ENCODE results near the gene NXPH4.

Gene NXPH4

DNA sequence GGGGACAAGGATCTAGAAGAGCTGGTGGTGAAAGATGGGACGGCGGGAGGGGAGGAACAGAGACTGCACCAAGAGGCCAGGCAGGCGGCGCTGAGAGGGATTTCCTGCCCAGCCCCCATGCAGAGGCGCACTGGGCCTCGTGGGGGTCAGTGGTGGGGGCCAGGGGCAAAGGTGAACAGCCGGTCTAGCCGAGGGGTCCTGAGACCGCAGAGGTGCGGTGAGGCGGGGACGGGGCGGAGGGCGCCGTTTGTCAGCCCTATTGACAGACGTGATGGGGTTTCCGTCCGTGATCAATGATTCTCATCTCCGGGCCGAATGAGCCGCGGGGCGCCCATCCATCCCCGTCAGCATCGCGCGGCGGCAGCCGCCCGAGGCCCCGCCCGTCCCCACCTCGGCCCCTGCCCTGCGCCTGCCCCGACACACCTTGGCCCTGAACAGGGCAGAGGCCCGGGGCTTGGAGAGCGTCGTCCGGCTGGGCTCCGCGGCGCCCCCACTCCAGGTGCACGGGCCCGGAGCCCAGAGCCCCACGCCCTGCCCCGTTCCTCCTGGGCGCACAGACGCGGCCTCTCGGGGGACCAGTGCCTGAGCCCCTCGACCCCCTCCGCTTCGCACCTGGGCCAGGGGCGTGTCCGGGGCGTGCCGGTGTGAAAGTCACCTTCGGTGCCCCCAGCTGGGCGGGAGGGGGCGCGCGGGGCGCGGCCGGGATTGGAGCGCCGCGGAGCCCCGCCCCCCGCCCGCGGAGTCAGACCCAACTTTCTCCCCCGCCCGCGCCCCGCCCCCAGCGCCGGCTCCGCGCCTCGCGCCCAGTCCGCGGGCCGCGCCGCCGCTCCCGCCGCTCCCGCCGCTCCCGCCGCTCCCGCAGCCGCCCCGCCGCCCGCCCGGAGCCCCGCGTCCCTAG, at the start of gene NXPH4:
Gene NXPH4, plus strand, starts transcription at position 781 of the 898 bp plus-strand sequence. CDS start 176 bp downstream, outside the sequence.
- peak; percentile 43 for DNase-seq

DNA sequence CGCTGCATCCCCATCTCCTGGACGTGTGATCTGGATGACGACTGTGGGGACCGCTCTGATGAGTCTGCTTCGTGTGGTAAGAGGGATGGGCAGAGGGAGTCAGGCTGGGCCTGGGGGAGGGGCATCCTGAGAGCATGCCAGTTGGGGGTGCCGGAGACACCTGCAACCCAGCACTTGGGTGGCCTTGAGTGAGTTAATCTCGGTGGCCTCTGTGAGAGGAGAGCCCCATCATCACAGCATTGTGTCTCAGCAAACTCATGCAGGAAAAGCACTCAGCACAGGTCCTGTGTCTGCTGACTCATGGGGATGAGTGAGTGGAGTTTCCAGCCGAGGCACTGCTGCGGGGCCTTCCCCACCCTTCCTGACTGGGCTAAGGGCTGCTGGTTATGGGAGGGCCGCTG, 49.6 kb upstream of the NXPH4 start:
- DNase-seq: no peak

DNA sequence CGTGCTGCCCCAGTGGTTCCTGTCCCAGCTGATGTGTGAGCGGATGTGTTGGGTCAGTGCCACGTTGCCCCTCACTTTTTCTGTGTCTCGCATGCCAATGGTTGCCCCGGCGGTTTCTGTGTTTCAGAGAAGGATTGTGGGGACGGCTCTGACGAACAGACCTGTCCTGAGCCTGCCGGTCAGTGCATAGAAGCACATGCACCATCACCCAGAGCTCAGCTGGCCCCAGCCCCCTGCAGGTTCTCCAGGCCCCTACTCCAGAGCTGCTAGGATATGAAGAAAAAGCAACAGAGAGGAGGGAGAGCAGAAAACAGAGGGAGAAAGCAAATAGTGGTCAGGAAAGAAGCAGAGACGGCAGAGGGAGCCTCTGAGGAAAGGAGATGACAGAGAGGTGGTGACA, 48.5 kb upstream of the NXPH4 start:
- DNase-seq: no peak

DNA sequence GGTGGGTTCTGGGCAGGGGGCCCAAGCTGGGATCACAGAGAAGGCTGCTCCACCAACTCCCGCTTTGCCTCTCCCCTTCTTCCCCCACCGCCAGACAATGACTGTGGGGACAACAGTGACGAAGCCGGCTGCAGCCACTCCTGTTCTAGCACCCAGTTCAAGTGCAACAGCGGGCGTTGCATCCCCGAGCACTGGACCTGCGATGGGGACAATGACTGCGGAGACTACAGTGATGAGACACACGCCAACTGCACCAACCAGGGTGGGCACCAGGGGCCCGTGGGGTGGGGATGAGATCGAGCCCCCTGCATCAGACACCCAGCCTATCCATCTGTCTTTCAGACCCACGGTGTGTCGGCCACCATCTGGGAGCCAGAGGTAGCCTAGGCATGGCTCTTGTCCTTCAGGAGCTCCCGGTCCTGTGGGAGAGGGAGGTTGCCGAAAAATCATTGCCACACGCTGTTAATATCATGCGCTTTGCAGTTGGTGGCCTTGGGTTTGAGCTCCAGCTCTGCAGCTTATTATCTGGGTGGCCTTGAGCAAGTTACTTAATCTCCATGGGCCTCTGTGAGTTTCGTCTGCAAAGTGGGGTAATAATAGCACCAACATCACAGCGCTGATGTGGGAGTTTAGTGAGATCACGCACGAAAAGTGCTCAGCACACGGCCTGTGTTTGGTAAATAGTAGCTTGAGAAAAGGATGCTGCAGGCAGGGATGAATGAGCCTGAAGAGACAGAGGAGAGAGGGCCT, 47.4 kb upstream of the NXPH4 start:
- DNase-seq: no peak

DNA sequence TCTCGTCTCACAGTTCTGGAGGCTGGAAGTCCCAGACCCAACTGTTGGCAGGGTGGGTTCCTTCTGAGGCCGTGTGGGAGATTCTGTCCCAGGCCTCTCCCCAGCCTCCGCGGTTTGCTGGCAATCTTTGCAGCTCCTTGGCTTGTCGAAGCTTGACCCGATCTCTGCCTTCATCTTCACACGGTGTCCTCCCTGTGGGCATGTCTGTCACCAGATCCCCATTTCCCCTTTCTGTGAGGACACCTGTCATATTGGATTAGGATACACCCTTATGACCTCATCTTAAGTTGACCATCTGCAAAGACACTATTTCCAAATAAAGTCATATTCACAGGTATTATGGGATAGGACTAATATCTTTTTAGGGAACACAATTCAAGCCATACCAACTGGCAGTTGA, 46.6 kb upstream of the NXPH4 start:
- no peak for DNase-seq

DNA sequence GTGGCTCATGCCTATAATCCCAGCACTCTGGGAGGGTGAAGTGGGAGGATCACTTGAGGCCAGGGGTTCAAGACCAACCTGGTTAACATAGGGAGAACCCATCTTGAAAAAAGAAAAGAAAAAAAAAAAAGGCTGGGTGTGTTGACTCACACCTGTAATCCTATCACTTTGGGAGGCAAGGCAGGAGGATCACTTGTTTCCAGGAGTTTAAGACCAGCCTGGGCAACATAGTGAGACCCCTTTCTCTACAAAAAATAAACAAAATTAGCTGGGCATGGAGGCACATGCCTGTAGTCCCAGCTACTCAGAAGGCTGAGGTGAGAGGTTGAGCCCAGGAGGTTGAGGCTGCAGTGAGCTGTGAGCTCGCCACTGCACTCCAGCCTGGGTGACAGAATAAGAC, 46.2 kb upstream of the NXPH4 start:
- DNase-seq: no peak

DNA sequence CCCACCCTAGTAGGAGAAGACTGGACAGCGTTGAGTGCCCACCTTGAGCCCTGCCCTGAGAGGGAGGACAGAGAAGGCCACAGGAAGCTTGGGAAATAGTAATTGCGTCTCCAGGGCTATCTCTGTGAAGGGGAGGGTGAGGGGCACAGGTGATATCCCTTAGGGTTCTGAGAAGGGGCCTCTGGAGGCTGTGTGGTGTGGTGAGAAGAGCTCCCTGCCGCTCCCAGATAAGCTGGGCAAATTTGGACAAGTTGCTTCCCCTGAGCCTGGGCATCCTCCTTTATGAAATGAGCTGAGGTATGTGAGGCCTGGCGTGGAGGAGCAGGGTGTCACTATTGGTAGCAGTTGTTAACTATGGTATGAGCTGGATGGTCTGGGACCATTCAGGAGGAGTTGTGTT, 45.7 kb upstream of the NXPH4 start:
- no peak for DNase-seq

DNA sequence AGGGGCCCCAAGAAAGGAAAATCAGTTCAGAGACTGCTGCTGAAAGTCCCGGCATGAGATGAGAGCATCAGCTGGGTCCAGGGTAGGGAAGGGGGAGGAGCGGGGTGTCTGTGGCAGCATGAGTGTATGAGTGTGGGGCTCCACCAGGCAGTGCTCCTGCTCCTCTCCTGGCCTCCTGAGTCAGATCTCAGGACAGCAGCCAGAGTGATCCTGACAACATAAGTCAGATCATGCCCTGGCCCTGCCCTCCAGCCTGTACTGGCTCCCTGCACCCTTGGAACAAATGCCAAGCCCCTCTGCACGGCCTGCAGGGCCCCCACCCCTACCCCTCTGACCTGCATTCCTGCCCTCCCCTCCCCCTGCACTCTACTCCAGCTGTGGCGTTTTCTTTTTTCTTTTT, 44.9 kb upstream of the NXPH4 start:
- DNase-seq: no peak

DNA sequence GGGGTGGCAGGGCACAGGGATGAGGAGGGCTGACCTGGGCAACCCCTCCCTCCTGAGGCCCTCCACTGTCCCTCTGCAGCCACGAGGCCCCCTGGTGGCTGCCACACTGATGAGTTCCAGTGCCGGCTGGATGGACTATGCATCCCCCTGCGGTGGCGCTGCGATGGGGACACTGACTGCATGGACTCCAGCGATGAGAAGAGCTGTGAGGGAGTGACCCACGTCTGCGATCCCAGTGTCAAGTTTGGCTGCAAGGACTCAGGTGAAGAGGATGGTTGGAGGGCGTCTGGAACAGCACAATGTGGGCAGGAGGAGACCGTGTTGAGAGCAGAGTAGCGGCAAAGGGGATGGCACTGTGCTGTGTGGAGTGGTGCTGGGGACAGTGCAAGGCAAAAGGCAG, 43.5 kb upstream of the NXPH4 start:
- no peak for DNase-seq

DNA sequence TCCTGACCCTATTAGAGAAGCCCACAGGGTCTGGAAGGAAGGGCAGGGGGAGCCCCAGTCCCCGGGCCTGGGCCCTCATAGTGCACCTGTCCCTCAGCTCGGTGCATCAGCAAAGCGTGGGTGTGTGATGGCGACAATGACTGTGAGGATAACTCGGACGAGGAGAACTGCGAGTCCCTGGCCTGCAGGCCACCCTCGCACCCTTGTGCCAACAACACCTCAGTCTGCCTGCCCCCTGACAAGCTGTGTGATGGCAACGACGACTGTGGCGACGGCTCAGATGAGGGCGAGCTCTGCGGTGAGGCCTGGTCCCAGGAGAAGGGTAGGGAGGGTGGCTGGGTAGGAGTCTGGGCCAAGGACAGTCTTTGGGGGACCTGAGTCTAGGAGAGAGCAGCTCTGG, 42.9 kb upstream of the NXPH4 start:
- no peak for DNase-seq

DNA sequence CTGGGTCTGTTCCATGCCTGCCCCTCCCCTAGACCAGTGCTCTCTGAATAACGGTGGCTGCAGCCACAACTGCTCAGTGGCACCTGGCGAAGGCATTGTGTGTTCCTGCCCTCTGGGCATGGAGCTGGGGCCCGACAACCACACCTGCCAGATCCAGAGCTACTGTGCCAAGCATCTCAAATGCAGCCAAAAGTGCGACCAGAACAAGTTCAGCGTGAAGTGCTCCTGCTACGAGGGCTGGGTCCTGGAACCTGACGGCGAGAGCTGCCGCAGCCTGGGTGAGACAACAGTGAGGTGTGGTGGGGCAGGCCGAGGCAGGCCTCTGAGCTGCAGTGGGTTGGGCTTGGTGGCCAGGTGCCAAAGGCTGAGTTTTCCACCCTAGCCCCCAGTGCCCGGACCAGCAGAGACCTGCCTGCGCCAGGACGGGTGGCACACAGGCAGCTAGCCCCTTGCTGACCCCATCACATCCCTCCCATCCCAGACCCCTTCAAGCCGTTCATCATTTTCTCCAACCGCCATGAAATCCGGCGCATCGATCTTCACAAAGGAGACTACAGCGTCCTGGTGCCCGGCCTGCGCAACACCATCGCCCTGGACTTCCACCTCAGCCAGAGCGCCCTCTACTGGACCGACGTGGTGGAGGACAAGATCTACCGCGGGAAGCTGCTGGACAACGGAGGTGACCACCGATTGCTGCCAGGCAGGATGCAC, 41.0 kb upstream of the NXPH4 start:
- peak; percentile 24 for DNase-seq

DNA sequence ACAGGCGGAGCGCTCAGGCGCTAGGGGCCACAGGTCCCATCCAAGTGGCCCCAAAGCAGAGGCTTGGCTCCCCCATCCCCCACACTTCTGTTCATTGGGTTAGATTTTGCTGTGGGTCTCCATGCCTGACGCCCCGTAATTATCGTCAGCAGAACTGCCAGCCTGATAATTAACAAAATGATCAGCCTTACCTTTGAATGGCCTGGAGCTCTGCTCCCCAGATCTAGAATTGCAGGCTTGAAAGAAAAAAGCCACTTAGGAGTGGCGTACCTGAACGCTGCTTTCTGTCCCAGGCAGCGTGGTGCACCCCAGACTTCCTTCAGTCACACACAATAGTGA, 40.5 kb upstream of the NXPH4 start:
- no peak for DNase-seq

DNA sequence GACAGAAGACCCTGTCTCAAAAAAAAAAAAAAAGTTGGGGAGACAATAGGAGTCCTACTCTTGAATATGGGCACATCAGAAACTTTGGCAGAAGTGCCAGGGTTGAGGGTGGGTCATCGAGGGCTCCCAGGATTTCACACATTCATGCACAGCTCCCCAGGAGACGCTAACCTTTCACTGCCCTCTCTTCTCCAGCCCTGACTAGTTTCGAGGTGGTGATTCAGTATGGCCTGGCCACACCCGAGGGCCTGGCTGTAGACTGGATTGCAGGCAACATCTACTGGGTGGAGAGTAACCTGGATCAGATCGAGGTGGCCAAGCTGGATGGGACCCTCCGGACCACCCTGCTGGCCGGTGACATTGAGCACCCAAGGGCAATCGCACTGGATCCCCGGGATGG, 39.7 kb upstream of the NXPH4 start:
- DNase-seq: no peak

DNA sequence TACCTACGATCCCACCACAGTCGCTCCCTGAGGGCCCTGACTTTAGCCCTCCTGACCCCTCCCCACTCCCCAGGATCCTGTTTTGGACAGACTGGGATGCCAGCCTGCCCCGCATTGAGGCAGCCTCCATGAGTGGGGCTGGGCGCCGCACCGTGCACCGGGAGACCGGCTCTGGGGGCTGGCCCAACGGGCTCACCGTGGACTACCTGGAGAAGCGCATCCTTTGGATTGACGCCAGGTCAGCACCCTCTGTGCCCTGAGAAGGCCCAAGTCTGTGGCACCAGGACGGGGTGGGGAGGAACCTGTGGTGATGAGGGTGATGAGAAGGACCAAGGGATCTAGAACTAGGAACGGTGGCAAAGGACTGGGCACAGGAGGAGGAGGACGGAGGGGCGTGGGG, 39.2 kb upstream of the NXPH4 start:
- DNase-seq: no peak

DNA sequence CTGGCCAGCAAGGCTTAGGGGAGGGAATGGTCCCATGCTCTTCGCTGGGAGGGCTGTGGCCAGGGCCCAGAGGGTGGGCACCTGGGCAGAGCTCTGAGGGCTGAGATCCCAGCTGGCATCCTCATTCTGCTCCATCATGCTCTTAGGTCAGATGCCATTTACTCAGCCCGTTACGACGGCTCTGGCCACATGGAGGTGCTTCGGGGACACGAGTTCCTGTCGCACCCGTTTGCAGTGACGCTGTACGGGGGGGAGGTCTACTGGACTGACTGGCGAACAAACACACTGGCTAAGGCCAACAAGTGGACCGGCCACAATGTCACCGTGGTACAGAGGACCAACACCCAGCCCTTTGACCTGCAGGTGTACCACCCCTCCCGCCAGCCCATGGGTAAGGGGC, 38.4 kb upstream of the NXPH4 start:
- no peak for DNase-seq

DNA sequence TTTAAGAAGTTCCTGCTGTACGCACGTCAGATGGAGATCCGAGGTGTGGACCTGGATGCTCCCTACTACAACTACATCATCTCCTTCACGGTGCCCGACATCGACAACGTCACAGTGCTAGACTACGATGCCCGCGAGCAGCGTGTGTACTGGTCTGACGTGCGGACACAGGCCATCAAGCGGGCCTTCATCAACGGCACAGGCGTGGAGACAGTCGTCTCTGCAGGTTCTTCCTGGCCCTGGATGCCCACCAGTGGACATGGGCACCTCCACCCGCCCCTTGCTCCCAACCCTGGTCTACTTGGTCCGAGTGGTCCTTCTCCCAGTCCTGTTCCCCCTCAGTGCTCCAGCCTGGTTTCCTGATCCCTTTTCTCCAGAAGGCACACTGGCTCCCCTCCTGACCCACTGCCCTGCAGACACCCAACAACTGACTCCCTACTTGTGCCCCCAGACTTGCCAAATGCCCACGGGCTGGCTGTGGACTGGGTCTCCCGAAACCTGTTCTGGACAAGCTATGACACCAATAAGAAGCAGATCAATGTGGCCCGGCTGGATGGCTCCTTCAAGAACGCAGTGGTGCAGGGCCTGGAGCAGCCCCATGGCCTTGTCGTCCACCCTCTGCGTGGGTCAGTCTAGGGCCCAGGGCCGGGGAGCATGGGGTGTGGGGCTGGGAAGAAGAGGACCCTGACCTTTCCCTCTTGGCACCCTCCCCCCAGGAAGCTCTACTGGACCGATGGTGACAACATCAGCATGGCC, 37.1 kb upstream of the NXPH4 start:
- DNase-seq: no peak

DNA sequence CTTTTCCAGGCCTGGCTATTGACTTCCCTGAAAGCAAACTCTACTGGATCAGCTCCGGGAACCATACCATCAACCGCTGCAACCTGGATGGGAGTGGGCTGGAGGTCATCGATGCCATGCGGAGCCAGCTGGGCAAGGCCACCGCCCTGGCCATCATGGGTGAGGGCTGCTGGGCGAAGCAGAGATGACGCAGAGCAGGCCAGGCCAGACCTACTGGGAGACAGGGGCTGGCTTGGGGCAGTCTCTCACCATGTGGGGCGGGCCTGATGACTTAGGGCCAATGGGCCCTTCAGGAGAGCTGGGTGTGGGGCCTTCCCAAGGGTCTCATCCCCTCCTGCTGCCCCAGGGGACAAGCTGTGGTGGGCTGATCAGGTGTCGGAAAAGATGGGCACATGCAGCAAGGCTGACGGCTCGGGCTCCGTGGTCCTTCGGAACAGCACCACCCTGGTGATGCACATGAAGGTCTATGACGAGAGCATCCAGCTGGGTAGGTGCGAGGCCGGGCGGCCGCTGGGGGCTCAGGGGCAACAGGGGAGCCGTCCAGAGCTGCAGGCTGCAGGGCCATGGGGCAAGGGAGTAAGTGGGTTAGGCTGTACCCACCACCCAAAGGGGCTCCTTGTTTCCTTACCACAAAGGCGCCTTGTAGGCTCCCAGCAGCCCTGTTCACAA, 36.1 kb upstream of the NXPH4 start:
- no peak for DNase-seq

DNA sequence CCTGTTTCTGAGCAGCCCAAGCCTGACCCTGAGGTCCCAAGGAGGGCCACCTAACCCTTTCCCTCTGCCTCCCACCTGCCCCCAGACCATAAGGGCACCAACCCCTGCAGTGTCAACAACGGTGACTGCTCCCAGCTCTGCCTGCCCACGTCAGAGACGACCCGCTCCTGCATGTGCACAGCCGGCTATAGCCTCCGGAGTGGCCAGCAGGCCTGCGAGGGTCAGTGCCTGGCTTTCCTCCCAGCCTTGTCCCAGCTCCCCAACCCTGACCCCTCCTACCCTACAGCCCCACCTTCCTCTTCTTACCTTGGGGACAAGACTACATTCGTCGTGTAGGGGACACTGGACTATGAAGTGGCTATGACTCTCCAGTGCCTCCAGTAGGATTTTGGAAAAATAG, 35.5 kb upstream of the NXPH4 start:
- DNase-seq: no peak

DNA sequence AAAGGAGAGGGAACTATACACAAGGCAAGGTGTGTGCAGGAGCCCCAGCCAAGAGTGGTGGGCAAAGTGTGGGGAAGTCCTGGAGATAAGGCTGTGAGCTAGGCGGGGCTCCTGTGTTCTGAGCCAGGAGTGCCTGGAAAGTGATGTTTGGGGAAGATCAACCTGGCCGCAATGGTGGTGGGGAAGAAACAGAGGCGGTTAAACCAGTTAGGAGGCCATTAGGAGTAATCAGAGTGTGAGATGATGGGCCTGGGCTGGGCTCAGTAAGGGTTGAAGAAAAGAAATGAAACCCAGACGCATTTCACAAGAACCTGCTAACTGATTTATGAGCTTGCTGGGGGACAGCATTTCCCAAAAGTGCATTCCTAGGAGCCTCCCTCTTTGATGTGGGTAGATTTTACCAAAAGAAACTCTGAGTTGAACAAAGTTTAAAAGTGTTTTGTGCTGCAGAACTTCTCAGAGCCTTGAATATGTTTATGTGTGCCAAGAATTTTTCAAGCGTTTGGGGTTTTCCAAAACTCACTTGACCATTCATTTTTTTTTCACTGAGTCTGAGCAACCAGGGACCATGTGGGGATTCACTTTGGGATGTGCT, 34.9 kb upstream of the NXPH4 start:
- DNase-seq: no peak

DNA sequence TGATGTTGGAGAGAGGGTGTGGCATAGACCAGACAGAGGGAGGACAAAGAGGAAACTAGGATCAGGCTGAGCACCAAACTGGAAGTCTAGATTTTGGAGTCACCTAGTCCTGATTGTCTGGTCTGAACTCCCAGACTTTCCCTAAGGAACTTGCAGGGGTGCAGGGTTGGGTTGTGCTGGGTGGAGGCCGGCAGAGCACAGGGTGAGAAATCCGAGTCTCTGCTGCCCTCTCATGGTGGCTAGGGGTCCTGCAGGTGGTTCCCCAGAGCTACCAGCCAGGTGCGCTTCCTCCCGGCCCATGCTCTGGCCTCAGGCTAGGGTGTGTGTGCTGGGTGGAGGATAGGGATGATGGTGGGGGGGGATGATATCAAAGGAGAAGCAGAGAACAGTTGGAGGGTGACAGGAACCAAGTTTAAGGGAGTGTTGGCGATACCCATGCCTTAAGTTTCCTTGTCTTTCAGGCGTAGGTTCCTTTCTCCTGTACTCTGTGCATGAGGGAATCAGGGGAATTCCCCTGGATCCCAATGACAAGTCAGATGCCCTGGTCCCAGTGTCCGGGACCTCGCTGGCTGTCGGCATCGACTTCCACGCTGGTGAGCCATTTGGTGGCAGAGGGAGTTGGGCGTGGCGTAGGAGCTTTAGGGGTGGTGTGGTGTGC, 33.5 kb upstream of the NXPH4 start:
- DNase-seq: peak; percentile 62

DNA sequence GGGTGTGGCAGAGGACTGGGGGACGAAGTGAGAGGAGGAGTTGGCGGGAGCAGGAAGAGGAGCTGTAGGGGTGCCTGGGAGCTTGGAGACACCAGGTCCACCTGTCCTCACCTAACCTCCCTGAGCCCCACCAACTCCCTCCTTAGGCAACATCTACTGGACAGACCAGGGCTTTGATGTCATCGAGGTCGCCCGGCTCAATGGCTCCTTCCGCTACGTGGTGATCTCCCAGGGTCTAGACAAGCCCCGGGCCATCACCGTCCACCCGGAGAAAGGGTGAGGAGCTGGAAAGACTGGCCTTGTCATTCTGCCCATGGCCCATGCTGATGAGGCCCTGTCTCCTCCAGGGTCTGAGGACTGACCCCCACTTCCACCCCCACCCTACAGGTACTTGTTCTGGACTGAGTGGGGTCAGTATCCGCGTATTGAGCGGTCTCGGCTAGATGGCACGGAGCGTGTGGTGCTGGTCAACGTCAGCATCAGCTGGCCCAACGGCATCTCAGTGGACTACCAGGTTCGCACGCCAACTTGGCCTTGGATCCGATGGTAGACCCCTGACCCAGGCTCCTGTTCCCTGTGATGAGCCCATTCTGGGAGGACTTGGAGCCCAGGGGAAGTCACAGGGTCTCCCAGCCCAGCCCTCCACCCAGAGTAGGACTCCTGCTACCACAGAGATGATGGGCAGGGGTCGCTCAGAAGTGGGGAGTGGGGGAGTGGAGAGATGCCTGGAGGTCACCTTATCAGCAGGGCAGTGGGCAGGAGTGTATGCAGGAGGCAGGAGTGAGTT, 32.5 kb upstream of the NXPH4 start:
- DNase-seq: no peak

Measured in CD4-positive, alpha-beta T cell treated with Interleukin-4 for 4 hours (primary cell).